Fibroblast of mammary gland (primary cell): ENCODE measurements around the gene MYO1H.

Source experiments
- DNase-seq: peaks from one replicate; pipeline ENCODE4 v3.0.0-alpha.2; 2010; ENCODE audit warnings: low read depth
- H3K4me3 ChIP-seq: 2 replicates; pipeline ENCODE4 v1.5.1; 2011; ENCODE audit warnings: low read depth, mild to moderate bottlenecking, low read length, moderate library complexity; ENCODE audit not compliant: control insufficient read depth
- TF ChIP-seq, protein P1 (sequence below): conservative IDR thresholded peaks from 2 replicates; pipeline ENCODE4 v1.5.1; 2011; ENCODE audit warnings: low read depth, low read length, inconsistent platforms; ENCODE audit not compliant: control insufficient read depth, insufficient read depth

The MYO1H gene

DNA sequence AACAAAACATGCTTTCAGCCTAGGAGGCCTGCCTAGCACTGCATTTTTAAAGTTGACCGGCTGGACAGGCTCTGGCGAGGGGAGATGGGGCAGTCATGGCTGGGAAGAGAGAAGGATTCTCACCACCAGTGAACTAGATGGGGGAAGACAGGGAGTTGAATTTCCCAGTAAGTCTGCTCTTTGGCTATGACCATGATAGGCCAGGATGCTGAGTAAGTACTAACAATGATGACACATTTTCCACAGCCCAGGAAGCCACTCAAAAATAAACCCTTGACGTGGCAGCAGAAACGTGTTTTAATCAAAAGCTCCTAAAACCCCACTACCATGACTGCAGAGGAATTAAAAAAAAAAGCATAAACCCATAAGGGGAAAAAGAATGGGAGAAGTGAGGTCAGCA lies 110.4 kb downstream of the MYO1H start:
- TF ChIP-seq, protein P1, sequence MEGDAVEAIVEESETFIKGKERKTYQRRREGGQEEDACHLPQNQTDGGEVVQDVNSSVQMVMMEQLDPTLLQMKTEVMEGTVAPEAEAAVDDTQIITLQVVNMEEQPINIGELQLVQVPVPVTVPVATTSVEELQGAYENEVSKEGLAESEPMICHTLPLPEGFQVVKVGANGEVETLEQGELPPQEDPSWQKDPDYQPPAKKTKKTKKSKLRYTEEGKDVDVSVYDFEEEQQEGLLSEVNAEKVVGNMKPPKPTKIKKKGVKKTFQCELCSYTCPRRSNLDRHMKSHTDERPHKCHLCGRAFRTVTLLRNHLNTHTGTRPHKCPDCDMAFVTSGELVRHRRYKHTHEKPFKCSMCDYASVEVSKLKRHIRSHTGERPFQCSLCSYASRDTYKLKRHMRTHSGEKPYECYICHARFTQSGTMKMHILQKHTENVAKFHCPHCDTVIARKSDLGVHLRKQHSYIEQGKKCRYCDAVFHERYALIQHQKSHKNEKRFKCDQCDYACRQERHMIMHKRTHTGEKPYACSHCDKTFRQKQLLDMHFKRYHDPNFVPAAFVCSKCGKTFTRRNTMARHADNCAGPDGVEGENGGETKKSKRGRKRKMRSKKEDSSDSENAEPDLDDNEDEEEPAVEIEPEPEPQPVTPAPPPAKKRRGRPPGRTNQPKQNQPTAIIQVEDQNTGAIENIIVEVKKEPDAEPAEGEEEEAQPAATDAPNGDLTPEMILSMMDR, result no peak
- no peak overlapping the region for H3K4me3 ChIP-seq
- DNase-seq, result peak; percentile 70

DNA sequence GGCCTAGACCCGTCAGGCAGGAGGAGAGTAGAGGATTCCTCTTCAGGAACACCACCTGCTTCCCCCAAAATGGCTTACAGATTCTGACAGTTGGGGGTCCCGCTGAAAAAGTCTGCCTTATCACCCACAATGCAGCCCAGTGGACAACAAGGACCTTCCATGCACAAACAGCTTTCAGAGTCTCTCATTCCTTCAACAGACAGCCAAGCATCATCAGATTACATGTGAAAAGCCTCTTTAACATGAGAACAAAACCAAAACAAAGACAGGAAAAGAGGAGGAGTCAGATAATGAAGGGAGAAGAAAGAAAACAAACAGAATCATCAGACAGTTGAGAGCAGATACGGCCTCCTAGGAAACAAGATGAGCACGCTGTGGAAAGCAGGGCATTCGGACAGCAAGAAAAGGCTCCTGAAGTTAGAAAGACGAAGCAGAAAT lies 111.1 kb downstream of the MYO1H start:
- TF ChIP-seq, protein P1, result no peak

DNA sequence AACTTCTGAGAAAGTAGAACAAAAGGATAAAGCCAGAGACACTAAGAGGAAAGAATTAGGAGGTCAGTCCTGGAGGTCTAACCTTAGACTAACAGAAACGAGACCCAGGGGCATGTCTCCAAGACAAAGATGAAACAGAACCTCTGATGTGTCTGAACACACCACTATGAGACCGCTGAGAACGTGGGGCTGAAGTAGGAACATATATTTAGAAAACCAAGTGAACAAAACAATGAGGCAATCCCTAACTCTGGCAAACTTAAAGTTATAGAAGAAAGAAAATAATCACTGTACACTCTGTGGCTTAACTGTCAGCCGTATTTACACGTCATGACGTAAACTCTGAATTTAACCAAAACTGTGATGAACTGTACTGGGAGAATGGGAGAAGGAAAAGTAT lies 111.5 kb downstream of the MYO1H start:
- TF ChIP-seq, protein P1, result no peak
- DNase-seq, result peak; percentile 55
- H3K4me3 ChIP-seq, result no peak overlapping the region

More for the DNA sequence above, 111.1 kb downstream of the MYO1H start:
- H3K4me3 ChIP-seq, result no peak overlapping the region
- DNase-seq, result peak; percentile 54

DNA sequence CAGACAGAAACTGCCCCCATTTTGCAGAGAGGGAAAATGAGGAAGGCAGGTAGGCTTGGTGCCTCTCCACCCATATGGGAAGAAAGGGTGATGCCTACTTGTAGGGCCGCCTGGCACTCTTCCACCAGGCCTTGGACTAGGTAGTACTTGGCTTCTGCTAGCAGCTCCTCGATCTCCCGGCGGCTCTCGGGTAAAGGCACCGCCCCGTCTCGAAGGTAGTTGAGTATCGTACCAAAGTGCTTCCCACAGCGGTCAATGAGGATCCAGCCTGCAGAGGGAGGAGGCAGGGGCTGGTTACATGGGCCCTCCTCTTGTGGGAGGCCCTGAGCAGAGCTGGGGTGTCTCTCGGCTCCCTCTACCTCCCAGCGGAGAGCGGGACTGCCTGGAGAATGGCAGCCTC lies 112.8 kb downstream of the MYO1H start:
- TF ChIP-seq, protein P1, result no peak
- DNase-seq, result no peak
- no peak overlapping the region for H3K4me3 ChIP-seq

DNA sequence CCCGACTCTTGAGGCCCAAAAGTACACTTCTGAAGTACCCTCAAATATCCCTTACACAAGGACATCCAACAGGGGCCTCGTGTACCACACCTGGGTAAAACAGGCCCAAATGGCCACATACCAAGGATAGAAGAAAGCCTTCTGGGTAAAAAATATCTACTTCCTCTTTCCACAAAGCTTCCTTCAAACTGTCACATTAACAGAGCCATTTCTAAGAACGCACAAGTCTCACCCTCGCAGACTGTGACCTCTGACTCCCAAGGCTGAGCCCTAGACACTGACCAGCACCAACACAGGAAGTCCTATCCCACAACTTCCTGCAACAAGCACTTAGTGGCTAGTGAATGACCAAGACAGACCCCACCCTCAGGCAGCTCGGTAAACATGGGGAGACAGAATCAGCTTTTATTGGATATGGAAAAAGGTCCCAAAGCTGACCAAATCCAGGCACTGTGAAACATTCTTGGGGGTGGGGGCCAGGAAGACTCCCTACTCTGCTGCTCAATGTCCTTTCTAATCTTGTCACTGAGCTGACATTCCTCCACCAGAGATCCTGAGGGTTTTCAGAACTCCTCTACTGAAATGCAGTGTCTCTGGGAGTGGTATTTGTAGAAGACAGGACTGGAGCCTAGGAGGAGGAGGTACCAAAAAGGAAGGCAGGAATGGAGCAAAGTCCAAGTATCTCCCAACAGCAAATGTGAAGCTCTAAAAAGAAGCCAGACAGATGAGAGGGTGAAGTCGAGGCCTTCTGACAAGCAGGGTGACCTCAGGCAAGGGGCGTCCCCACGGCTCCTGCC lies 113.5 kb downstream of the MYO1H start:
- H3K4me3 ChIP-seq, result no peak overlapping the region
- TF ChIP-seq, protein P1, result no peak
- DNase-seq, result peak; percentile 64

DNA sequence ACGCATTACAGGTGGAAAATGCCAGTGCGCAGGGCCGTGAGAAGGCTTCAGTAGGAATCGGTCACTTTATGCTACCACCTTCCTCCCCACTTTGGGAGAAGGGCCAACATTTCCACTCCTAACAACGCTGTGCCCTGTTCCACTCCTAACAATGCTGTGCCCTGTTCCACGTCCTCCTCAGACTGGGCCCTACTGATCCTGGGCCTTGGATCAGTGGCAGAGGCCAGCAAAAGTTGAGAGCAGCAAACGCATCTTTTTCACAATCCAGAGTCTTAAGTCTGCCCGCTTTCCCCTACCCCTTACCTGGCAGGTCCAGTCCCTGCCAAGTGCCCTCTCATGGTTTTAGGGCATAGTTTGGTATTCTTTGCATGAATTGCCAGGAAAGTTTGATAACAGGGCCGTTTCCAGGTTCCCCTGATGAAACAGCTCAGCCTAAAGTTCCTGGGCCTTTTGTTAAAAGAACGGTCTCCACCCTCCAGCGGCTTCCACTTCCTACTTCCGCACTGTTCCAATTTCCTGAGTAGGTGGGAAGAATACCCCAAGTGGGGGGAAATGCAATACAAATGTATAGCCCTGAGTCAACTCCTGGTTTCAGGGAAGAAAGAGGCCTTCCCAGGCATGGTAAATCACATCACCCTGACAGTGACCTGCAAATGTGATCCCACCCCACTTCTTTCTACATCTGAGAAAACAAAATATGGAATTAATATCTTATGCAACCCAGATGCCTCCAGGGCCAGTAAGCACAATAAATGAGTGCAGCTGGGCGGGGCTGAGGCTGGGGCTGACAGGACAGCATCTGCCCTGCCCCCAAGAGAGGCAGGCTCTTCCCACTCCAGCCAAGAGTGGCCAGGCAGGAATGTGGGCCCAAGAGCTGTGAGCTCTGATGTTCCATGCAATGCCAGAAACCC lies 114.4 kb downstream of the MYO1H start:
- H3K4me3 ChIP-seq, result peak overlapping the region; percentile 37
- peak; percentile 96 for DNase-seq
- TF ChIP-seq, protein P1, result no peak
